ENCODE data around the gene PRR9. TPM values are rescaled to one million over a fixed set of nuclear protein-coding genes. Genes with fewer than 3 reads are reported as not detected.

PRR9 gene
- total and polyA plus RNA-seq, 2 experiments from 2014 or later = not detected

GRCh38 chr1:153246825-153247224, 29.4 kb downstream of the PRR9 start (continued):
- no peak for TF ChIP-seq REST (IDR thresholded peaks at IDR 0.05; ENCODE audit: unreplicated experiment)
- no peak for TF ChIP-seq ZNF331 (CRISPR knock-in tag; IDR thresholded peaks at IDR 0.05; ENCODE audit: low read depth)

GRCh38 chr1:153248176-153248879, 30.9 kb downstream of the PRR9 start:
- no peak overlapping the region for H3K27ac Mint-ChIP-seq
- no peaks in the 10 kb centered on the region for H3K36me3 Mint-ChIP-seq (ENCODE audit: low read depth)
- H4K20me1 ChIP-seq (replicated peaks; ENCODE audit: insufficient read depth) = no peaks in the 10 kb centered on the region
- H3K4me3 ChIP-seq = no peak overlapping the region
- H3K79me2 ChIP-seq (replicated peaks; ENCODE audit: insufficient read depth) = no peaks in the 10 kb centered on the region
- H3K4me1 Mint-ChIP-seq = no peaks in the 10 kb centered on the region
- ATAC-seq (no peak), DNase-seq (ENCODE audit: low spot score) (no peak)
- H3K36me3 ChIP-seq (ENCODE audit: insufficient read depth) = no peaks in the 10 kb centered on the region
- H3K4me1 ChIP-seq (ENCODE audit: insufficient read depth) = no peaks in the 10 kb centered on the region
- H3K4me2 ChIP-seq = no peak overlapping the region
- no peak overlapping the region for H3K27ac ChIP-seq (ENCODE audit: low read depth)
- H3K27me3 Mint-ChIP-seq (ENCODE audit: insufficient read depth, low read depth, poor library complexity) = peaks cover 2% of the 10 kb centered on the region
- H3K9me2 ChIP-seq (ENCODE audit: insufficient read depth) = peaks cover 7% of the 10 kb centered on the region; the same call in 1 of the 2 replicates
- no peaks in the 10 kb centered on the region for H3K27me3 ChIP-seq (ENCODE audit: insufficient read depth)
- 0 out of 3 replicates have a peak, but pooled peaks cover 2% of the 10 kb centered on the region for H3K9me3 Mint-ChIP-seq
- no peak overlapping the region for H2AFZ ChIP-seq
- no peaks in the 10 kb centered on the region for H3F3A ChIP-seq (replicated peaks; ENCODE audit: low read depth)
- H3K4me3 Mint-ChIP-seq = no peak overlapping the region
- TF ChIP-seq EZH2 (IDR thresholded peaks at IDR 0.05; ENCODE audit: low read depth, unreplicated experiment) (no peak), ZNF114 (CRISPR knock-in tag; IDR thresholded peaks at IDR 0.05) (no peak), ZNF331 (CRISPR knock-in tag; IDR thresholded peaks at IDR 0.05; ENCODE audit: low read depth) (no peak), NANOG (IDR thresholded peaks at IDR 0.05; ENCODE audit: borderline replicate concordance) (no peak), ZNF462 (CRISPR knock-in tag; IDR thresholded peaks at IDR 0.05) (no peak), JUNB (IDR thresholded peaks at IDR 0.05; ENCODE audit: unreplicated experiment) (no peak), EZH2phosphoT487 (IDR thresholded peaks at IDR 0.05; ENCODE audit: unreplicated experiment) (no peak), REST (IDR thresholded peaks at IDR 0.05; ENCODE audit: unreplicated experiment) (no peak), CREB1 (CRISPR knock-in tag; IDR thresholded peaks at IDR 0.05; ENCODE audit: low read depth) (no peak)
